ENCODE data around the gene SHTN1.
A peak's percentile ranks its signal among the peaks of the same experiment; 100 is the strongest.

Gene SHTN1, protein sequence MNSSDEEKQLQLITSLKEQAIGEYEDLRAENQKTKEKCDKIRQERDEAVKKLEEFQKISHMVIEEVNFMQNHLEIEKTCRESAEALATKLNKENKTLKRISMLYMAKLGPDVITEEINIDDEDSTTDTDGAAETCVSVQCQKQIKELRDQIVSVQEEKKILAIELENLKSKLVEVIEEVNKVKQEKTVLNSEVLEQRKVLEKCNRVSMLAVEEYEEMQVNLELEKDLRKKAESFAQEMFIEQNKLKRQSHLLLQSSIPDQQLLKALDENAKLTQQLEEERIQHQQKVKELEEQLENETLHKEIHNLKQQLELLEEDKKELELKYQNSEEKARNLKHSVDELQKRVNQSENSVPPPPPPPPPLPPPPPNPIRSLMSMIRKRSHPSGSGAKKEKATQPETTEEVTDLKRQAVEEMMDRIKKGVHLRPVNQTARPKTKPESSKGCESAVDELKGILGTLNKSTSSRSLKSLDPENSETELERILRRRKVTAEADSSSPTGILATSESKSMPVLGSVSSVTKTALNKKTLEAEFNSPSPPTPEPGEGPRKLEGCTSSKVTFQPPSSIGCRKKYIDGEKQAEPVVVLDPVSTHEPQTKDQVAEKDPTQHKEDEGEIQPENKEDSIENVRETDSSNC

DNA sequence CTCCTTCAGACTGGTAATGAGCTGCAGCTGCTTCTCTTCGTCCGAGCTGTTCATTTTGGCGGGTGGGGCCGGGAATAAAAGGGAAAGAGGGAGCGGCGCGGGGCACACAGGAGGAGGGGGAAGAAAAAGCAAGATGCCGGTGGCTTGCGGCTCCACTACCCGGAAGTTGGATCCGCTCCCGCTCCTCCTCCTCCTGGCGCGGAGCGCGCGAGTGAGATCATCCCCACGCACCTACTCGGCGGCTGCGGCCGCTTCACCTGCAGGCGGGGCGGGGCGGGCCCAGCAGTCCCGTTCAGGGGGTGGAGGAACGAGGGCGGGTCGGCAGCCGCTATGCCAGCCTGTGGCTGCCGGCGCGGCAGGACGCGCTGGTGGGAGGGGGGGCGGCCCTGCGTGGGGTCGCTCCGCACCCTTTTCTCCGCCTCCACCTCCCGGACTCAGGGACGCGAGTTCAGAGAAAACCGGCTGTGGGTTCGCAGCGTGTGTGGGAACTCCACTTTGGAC is at the start of gene SHTN1:
SHTN1 (minus strand) TSS at position 162 of the 501 bp plus-strand sequence; CDS start at position 54, 108 bp downstream.
- peak; percentile 68 for DNase-seq (ENCODE audit: low read depth)

DNA sequence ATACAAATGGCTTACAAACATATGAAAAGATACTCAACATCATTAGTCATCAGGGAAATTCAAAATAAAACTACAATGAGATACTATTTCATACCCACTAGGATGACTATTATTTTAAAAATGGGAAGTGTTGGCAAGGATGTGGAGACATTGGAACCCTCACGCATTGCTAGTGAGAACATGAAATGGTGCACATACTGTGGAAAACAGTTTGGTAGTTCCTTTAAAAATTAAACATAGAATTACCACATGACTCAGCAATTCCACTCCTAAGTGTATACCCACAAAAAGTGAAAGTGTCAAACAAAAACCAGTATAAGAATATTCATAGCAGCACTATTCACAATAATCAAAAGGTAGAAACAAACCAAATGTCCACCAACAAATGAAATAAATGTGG is 48.5 kb upstream of the SHTN1 start:
- DNase-seq (ENCODE audit: low read depth) = no peak

DNA sequence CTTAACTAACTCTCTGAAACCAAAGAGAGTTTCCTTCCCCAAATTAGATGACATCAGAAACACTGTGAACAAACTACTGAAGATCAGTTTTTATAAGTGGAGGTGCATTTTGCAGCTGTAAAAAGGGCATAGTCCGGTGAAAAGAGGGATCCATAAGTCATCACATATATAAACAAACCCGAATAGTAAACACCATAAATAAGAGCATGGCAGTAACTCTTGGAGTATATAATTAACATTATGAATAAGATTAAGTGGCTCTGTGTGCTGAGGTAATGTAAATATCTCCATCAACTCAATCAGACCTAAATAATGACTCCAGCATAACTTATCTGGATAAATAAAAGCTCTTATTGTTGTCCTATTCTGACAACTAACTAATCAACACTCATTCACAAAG is 43.0 kb upstream of the SHTN1 start:
- no peak for DNase-seq (ENCODE audit: low read depth)

DNA sequence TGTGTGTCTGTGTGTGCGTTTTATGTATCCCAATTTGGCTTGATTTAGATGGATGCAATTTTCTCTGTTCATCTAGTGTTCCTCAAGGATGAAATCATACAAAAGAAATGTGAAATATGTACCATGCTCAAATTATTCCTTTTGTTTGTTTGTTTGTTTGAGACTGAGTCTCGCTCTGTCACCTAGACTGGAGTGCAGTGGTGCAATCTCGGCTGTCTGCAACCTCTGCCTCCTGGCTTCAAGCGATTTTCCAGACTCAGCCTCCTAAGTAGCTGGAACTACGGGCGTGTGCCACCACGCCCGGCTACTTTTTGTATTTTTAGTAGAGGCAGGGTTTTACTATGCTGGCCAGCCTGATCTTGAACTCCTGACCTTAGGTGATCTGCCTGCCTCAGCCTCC is 11.3 kb upstream of the SHTN1 start:
- DNase-seq (ENCODE audit: low read depth) = no peak

DNA sequence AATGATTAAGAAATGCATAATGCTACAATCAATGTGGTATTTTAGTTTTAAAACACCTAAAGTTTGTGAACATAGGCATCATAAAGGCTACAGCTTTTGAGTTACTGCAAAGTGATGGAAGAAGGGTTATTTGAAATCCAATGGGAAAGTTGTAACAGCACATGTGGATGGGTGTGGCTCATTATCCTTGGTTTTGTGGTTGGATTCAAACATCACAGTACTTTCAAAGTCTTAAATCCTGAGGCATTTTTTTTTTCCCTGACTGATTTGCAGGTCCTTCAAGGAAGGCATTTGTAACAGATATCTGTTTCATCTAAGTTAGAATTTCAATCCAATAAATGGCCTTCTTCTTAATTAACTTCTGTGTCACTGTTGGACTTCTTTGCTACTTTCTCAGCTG is 9.8 kb upstream of the SHTN1 start:
- no peak for DNase-seq (ENCODE audit: low read depth)

DNA sequence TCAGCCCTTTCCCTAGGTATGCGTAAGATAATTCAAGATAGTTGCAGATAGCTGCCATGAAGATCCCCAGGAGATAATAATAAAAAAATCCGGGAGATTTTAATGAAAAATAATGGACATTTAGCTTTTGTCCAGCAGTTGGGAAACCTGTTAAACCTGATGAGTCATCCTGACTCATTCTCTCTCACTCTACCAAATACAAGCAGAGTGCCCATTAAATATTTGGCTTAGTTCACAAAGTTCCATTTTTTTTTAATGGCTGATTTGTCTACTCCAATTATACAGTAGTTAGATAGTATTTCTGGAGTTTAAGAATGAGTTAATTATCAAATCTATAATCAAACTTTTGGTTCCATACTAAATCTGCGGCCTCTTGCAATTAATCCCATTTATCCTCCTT is 2.1 kb upstream of the SHTN1 start:
- peak; percentile 84 for DNase-seq (ENCODE audit: low read depth)

DNA sequence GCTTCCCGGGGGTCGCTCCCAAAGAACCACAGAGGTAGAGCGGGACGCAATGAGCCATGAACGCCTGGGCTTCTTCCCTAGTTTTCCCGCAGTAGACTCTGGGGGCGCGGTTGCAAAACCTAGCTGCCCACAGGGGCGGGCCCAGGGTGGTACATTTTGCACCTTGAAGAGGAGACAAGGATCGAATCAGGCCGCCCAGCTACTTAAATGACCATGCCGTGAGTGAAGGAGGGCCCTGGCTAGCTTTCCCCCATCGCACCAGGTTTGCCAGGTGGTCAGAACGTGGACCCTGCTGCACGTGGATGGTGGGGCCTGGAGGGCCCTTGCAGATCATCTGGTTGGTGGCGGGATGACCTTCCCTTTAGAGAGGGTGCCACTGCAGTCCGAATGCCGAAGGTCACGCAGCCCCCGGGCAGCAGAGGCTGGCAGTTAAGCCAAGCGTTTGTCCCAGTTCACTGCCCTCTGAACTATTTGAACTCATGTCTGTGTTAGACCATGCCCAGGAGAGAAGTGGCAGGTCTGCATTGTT is 604 bp upstream of the SHTN1 start:
- peak; percentile 13 for DNase-seq (ENCODE audit: low read depth)

DNA sequence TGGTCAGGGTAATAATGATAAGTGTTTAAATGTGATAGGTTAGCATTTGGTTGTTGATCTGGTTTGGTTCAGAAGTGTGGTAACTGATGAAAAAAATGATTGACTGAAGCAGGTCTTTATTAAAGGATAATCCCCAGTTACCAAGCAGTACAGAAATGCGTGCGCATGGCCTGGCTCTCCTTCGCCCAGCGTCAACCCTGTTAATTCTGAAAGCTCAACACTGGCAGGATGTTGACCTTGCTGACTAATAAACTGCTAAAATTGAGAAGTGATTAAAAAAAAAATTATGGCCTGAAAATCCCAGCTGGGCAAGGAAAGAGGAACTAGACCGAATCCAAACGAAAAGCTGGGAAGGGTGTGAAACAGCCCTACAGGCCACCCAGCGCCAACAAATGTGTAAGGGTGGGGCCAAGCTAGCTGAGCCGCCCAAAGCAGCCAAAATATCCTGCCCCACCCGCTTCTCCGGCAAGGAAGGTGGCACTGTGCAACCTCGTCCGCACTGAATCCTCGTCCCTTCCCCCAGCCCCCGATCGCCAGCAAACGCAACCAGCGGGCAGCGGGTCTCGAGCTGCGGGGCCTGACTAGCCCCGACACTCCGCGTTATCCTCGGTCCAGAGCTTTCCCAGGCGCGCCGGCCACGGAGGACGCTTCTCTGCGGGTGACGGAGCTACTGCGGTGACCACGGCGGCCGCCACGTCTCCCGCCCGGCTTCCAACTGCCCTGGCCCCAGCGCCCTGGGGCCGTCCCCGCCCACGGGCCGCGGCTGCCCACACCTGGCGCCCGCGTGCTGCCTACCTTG is 561 bp downstream of the SHTN1 start:
- DNase-seq (ENCODE audit: low read depth) = peak; percentile 50

DNA sequence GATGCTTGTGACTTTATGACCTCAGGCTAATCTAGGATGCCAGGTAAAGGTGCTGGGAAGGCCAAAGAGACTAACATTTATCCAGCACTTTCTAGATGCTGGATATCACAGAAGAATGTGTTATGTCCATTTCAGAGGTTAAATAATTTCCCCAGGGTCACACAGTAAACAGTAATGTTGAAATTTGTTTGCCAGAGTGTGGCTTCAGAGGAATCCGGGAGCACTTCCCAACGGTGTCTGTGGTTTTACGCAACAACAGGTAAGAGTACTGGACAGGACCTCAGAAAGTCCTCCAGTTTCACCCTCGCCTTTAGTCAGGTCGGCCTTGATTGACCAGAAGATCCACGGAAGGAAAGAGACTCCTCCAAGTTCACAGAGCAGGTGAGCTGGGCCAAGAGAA is 1.7 kb downstream of the SHTN1 start:
- no peak for DNase-seq (ENCODE audit: low read depth)

DNA sequence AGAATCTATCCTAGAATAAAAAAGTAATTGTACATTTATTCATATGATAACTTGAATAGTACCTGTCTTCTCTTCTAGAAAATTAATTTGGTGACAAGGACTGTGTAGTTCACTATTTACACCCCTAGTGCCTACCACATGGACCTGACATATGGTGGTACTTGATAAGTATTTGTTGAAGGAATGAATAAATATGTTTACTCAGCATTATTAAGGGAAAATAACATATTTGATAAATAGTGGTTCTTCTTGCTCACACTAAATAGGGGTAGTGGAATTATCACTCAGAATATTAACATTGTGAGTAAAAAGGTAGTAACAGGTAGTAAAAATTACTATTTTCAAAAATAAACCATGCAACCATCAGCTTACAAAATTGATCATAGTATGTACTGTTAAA is 2.8 kb downstream of the SHTN1 start:
- DNase-seq (ENCODE audit: low read depth) = no peak

DNA sequence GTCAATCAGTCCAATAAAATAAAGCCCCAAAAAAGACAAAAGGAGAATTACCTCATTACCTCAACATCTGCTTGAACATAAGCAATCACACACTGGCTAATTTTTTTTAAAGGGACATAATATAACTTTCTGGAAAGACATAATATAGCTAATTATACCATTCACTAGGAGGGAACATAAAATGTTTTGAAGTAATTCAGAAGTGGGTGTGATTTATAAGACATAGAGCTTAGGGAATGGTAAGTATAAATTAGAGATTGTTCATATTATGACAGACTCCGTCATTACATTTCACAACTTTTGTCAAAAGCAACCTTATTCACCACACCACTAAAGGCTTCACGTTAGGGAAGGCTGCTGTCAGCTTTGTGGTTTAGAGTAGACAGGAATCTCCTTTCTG is 3.8 kb downstream of the SHTN1 start:
- no peak for DNase-seq (ENCODE audit: low read depth)

DNA sequence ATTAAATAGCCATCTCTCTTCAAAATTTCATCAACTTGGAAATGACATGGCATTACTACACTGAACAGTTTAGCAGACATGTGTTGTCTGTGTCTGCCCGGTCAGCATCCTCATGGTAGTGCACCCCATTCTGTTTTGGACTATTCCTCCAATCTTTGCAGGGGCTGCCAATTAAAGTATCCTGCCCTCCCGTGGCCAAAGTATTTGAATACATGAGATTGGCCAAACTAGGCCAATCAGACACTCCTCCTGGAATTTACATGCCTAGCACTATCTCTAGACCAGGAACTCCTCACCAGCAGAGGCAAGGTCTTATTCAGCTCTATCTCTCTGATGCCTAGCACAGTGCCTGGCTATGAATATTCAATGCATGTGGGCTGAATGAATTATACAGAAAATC is 4.4 kb downstream of the SHTN1 start:
- no peak for DNase-seq (ENCODE audit: low read depth)

DNA sequence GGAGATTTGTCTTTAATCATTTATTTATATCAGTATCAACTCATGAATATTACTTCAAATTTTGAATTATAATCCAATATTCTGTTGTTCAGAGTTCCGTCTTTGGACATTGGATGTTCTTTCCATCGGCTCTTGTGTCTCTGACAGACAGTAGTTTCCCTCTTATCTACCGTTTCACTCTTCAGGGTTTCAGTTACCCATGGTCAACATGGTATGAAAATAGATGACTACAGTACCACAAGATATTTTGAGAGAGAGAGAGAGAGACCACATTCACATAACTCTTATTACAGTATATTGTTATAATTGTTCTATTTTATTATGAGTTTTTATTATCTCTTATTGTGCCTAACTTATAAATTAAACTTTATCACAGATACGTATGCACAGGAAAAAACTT is 6.8 kb downstream of the SHTN1 start:
- no peak for DNase-seq (ENCODE audit: low read depth)

DNA sequence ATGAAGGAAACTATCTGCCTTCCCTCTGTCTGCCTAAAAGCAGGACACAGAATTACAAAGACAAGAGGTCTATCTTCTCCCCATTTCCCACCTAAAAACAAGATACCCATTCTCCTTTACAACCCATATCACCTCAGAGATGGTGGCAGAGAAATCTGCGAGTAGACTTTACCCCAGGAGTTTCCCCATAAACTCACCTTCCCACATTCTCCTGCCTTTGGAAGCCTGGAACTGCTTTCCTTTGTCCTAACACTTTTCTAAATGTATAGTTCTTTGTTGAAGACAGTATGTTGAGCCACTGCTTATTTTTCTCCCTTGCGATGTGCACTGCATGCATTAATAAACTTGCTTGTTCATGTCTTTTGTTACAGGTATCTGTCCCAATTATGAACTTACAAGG is 8.0 kb downstream of the SHTN1 start:
- DNase-seq (ENCODE audit: low read depth) = no peak

DNA sequence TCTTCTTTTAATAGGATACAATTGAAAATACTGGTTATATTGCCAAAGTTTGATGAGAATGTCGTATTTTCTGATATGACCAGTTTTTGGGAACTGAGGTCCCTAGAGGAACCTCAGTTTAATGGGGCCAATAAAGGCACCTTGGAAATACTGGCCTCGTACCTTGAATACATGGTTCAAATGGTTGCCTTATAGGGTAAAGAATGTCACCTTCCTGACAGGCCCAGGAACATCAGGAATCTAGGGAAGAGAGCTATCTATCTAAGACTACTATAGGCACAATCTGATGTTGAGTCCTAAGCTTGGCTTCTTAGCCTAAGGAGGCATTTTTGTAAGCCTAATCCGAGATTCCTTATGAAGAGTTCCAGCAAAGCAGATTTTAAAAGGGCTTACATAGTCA is 9.3 kb downstream of the SHTN1 start:
- no peak for DNase-seq (ENCODE audit: low read depth)

DNA sequence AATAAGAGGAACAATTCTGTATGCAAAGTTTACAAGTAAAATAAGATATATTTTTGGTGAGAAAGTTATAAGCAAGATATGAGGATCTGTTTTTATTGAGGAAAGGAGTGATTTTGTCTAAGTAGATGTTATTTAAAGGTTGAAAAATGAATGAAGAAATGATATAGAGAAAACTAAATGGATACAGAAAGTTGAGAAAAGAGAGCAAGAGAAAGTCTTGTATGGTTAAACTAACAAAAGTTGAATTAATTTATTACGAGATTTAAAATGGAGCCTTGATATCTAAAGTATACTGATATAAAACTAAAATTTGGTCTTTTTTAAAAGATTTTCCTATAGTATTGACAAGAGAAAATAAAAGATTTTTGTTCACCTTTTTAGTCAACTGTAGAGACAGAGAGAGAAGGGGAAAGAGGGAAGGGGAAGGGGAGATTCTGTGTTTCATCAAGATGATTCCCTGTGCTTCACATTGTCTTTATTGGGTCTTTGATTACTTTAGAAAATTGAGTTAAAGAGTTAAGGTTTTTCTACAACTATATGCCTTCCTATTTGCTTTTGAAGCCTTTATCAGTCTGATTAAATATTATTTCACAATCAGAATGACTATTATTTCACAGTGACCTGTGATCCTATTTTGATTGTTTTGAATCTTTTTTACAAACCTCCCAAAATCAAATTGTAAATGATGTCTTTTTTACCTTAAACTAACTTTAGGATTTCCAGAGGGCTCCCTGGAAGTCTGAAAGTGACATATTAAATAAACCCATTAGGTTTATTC is 10.7 kb downstream of the SHTN1 start:
- no peak for DNase-seq (ENCODE audit: low read depth)

DNA sequence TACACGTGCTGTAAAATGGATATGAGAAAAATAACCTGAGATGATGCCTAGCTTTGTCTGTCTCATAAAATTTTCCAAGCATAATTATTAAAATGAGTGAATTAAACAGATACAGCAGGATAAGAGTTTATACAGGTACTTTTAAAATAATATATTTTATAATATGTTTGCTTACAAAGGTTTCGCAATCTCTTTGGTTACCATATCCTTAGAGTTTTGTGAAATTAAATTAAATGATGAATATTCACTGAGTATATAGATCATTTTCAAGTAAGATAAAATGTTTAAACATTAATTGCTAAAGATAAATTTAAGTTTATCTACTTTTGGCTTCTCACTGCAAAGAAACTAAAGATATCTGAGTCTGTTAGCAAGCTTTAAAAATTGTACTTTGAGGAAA is 11.4 kb downstream of the SHTN1 start:
- DNase-seq (ENCODE audit: low read depth) = no peak

DNA sequence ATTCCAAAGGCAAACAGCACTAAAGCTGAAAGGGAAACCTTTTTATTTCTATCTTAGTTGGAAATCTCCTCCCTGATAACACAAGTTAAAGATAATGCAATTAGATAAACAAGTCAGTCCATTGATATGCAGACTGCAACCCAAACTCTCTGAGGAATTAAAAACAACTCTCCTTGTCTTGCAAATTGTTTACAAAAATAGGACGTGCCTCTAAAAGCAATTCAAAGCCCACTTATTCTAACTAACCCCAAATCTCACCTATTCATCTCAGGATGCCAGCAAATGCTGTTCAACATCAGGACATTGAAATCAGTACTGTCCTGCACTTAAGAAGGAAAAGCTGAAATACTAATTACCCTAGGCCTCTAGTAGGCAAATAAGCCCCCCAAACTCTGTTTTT is 12.8 kb downstream of the SHTN1 start:
- no peak for DNase-seq (ENCODE audit: low read depth)

DNA sequence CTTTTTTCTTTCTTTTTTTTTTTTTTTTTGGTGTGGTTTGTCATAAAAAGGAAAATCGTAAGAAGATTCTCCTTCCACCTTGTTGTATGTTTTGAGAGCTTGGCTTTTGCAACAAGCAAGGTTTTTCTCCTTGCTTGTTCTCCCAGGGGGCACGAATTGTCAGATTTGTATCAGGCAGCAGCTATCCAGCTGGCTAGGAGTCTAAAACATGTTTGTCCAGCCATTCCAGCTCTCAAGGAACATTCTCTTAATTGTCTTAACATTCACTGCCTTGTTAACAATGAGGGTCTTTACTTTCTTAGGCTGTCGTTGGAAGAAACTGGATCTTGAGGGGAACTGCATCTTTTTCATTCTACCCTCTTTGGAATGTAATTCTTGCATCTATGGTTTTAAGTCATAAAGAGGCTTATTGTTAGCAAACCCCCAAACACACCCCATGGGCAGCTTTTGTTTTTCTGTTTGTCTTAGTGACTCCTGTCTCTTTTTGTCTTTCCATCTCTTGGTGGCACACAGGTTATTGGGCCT is 14.6 kb downstream of the SHTN1 start:
- DNase-seq (ENCODE audit: low read depth) = no peak

DNA sequence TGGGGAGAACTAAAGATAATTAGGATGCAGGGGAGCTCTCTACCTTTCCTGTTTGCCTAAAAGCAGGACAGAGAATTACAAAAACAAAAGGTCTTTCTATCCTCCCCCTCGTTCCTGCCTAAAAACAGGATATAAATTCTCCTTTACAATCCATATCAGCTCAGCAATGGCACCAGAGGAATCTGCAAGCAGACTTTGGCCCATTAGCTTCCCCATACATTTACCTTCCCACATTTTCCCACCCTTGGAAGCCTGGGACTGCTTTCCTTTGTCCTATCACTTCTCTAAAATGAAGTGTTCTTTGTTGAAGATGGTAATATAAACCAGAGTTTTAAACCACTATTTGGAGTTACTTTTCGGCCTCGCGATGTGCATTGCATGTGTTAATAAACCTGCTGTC is 15.5 kb downstream of the SHTN1 start:
- DNase-seq (ENCODE audit: low read depth) = no peak

DNA sequence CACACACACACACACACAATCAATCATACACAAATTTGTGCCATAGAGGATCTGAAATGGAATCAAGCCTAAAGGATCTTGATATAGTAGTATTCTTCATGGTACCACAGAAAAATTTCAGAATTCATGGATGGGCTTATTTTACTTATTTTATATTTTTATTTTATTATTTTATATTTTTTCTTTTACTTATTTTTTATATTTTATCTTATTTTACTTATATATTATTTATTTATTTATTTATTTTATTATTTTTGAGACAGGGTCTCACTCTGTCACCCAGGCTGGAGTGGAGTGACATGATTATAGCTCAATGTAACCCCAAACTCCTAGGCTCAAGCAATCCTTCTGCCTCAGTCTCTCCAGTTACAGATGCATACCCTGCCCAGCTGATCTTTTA is 16.7 kb downstream of the SHTN1 start:
- no peak for DNase-seq (ENCODE audit: low read depth)

DNA sequence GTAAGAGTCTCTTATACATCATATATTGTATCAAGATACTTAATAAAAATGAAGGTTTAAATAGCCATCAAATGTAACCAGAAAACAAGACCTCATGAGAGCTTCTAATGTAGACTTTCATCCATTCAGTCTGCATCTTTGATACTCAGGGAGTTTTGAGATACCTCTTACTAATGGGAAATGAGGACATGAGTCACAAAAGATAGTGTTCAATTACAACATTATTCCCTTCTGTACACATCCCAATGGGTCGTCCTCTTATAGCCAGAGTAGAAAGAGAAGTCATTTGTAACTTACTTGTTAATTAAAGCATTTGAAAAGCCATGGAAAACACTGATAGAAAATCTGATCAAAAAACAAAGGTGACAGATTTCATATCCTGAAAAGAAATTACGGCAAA is 19.4 kb downstream of the SHTN1 start:
- DNase-seq (ENCODE audit: low read depth) = no peak
